Endothelial cell of umbilical vein (primary cell): Measurements from ENCODE around the gene BRICD5. TPM values are rescaled to one million over a fixed set of nuclear protein-coding genes. Genes with fewer than 3 reads are reported as not detected.

Experiments used
- BruUV-seq: library from RNA; stranded (reverse); fragments of 400-500 nt; replicated peaks from 2 replicates; lab custom pipeline; 2021; lab: Mats Ljungman, UMichigan
- CTCF ChIA-PET: fragments of 300-600, 350-600 bp; sonication (Branson Sonifier 250); formaldehyde crosslinking; loops from one replicate; lab custom pipeline; 2021; ENCODE audit warnings: antibody characterized with exemption, inconsistent platforms; lab: Charles Lee
- POLR2A ChIA-PET: fragments of 300-600, 350-600 bp; sonication (Branson Sonifier 250); formaldehyde crosslinking; loops from one replicate; lab custom pipeline; 2021; ENCODE audit warnings: antibody characterized with exemption, inconsistent platforms; lab: Charles Lee
- DNase-seq: peaks from one replicate; pipeline ENCODE4 v3.0.0-alpha.2; 2011; ENCODE audit warnings: low read depth, low spot score
- FAIRE-seq: peaks from 2 replicates; lab custom pipeline; 2011; peaks lifted over from hg19 to GRCh38; lab: Jason Lieb, UNC
- H2AFZ ChIP-seq: 2 replicates; pipeline ENCODE4 v1.6.0; 2012; ENCODE audit warnings: low read depth, low read length, control low read depth, inconsistent platforms
- H3K27ac ChIP-seq: 2 replicates; pipeline ENCODE4 v1.5.1; 2011; ENCODE audit warnings: low read depth, mild to moderate bottlenecking, control low read depth, low read length, moderate library complexity; ENCODE audit not compliant: insufficient read depth
- H3K27me3 ChIP-seq, 2 experiments: 2 replicates each; pipeline versions ENCODE4 v1.6.0 to v1.6.1; 2011; ENCODE audit warnings: low read length in 2 of 2, mixed read lengths in 1 of 2; ENCODE audit not compliant: control insufficient read depth in 2 of 2, insufficient read depth in 2 of 2
- H3K36me3 ChIP-seq, 2 experiments: 2 replicates in 1 of 2; 3 replicates in 1 of 2; pipeline ENCODE4 v1.5.1; 2011; ENCODE audit warnings: low read length in 2 of 2, mild to moderate bottlenecking in 1 of 2, moderate library complexity in 1 of 2; ENCODE audit not compliant: control insufficient read depth in 2 of 2, insufficient read depth in 2 of 2; ENCODE audit errors: extremely low read depth in 1 of 2
- H3K4me1 ChIP-seq: 3 replicates; pipeline ENCODE4 v1.5.1; 2011; ENCODE audit warnings: mild to moderate bottlenecking, low read length; ENCODE audit not compliant: control insufficient read depth, insufficient read depth; ENCODE audit errors: extremely low read depth
- H3K4me2 ChIP-seq: 2 replicates; pipeline ENCODE4 v1.6.1; 2011; ENCODE audit warnings: low read length, control low read depth, mixed read lengths; ENCODE audit not compliant: insufficient read depth
- H3K4me3 ChIP-seq, 3 experiments: fragments of 200-600 bp in 1 of 3; sonication (generic), shearing (Covaris generic) in 1 of 3; replicated peaks in 1 of 3; 2 replicates each; pipeline ENCODE4 v1.5.1; 2011 to 2016; ENCODE audit warnings: control low read depth in 3 of 3, low read length in 3 of 3, mild to moderate bottlenecking in 2 of 3, inconsistent platforms in 1 of 3, low read depth in 1 of 3, moderate library complexity in 1 of 3; ENCODE audit not compliant: insufficient read depth in 1 of 3
- H3K79me2 ChIP-seq: 2 replicates; pipeline ENCODE4 v1.6.0; 2012; ENCODE audit warnings: low read length, inconsistent platforms; ENCODE audit not compliant: control insufficient read depth, insufficient read depth
- H3K9ac ChIP-seq: replicated peaks from 2 replicates; pipeline ENCODE3; 2011; ENCODE audit warnings: low read length, control low read depth; ENCODE audit not compliant: insufficient read depth; ENCODE audit errors: extremely low read depth
- H3K9me1 ChIP-seq: replicated peaks from 3 replicates; pipeline ENCODE4 v1.6.0; 2011; ENCODE audit warnings: mild to moderate bottlenecking, low read length; ENCODE audit not compliant: control insufficient read depth, insufficient read depth; ENCODE audit errors: extremely low read depth
- H3K9me3 ChIP-seq: replicated peaks from 2 replicates; pipeline ENCODE4 v1.5.1; 2012; ENCODE audit warnings: low read length, inconsistent platforms; ENCODE audit not compliant: control insufficient read depth, insufficient read depth
- H4K20me1 ChIP-seq: replicated peaks from 2 replicates; pipeline ENCODE3; 2011; ENCODE audit warnings: mild to moderate bottlenecking, low read length; ENCODE audit not compliant: control insufficient read depth, insufficient read depth; ENCODE audit errors: extremely low read depth
- JUN ChIP-seq: IDR thresholded peaks from 2 replicates; pipeline ENCODE4 v1.6.1; 2011; ENCODE audit warnings: borderline replicate concordance, low read depth; ENCODE audit not compliant: insufficient read length, insufficient read depth
- MYC ChIP-seq: IDR thresholded peaks from one replicate; pipeline ENCODE4 v1.6.1; 2011; ENCODE audit warnings: mild to moderate bottlenecking, low read depth, low read length
- POLR2A ChIP-seq: IDR thresholded peaks from 2 replicates; pipeline ENCODE4 v1.6.1; 2012; ENCODE audit warnings: low read depth, mild to moderate bottlenecking, control low read depth, low read length
- dilution Hi-C: fragments of 300-500 bp; cut with MboI; formaldehyde crosslinking; loops from one replicate; pipeline ENCODE4 v1.15.0; 2019; ENCODE audit warnings: low sequenced_read_pairs; ENCODE audit not compliant: extremely low pct_ligation_motif_present
- intact Hi-C: fragments of 100-400 bp; cut with micrococcal nuclease; formaldehyde crosslinking; loops from one replicate; pipeline ENCODE4 v1.10.0; 2022
- polyA plus RNA-seq, 4 experiments: library from polyadenylated mRNA; depleted of rRNA in 3 of 4; stranded (reverse) in 3 of 4; unstranded in 1 of 4; fragments of >200 nt; gene quantifications; 2 replicates each; pipeline versions ENCODE4 v1.2.1 to v1.2.3, GENCODE V29; 2011 to 2012; ENCODE audit warnings: missing spikeins in 1 of 4
- total RNA-seq: library from RNA; stranded (reverse); gene quantifications from 2 replicates; pipeline ENCODE4 v1.2.3, GENCODE V29; 2021

The BRICD5 gene
- total and polyA plus RNA-seq, 2 donors (not counting 3 experiments of a cell fraction or from before 2014, with no cell fraction given), result 5.6 to 8.4 TPM

GRCh38 chr16:2160915-2161551 is 49.6 kb downstream of the BRICD5 start:
- Histone ChIP-seq H2AFZ (no peak overlapping the region), H3K4me3 (no peak overlapping the region), H3K79me2 (peaks cover 87% of the 10 kb centered on the region), H3K27ac (no peak overlapping the region), H3K9me3 (no peaks in the 10 kb centered on the region), H3K9ac (no peak overlapping the region), H3K4me1 (peaks cover 29% of the 10 kb centered on the region), H3K36me3 (peaks cover 0 to 9% of the 10 kb centered on the region in 2 experiments), H3K27me3 (no peaks in the 10 kb centered on the region), H3K4me2 (no peak overlapping the region), H4K20me1 (no peaks in the 10 kb centered on the region), H3K9me1 (no peaks in the 10 kb centered on the region)
- intact Hi-C loops (no loop called here), dilution Hi-C loops (loop anchor here (25.0 kb wide), 1 partner anchor 124 kb away; the partner anchor contains the start of genes NHERF2, NTHL1 and TSC2)
- BruUV-seq, result no TSS peak
- POLR2A ChIA-PET, result interaction anchor here (0.6 kb wide), 1 partner anchor 9 kb away, joined by 4 read pairs; no protein-coding TSS in a partner anchor
- DNase-seq (no peak), FAIRE-seq (no peak)
- CTCF ChIA-PET, result interaction anchor here (1.4 kb wide), 1 partner anchor 20 kb away, joined by 3 read pairs; no protein-coding TSS in a partner anchor
- no peak for TF ChIP-seq JUN
- TF ChIP-seq MYC, result no peak
- TF ChIP-seq POLR2A, result no peak

Other genes with a start within 250 kb of the BRICD5 start
- gene RPS2, start 246.0 kb downstream of the BRICD5 start, total RNA-seq, result 2,793 and 3,036 TPM in 2 replicates
- 9,021 and 12,733 TPM in 2 replicates for gene RPS2, start 246.0 kb downstream of the BRICD5 start, polyA plus RNA-seq
- not detected in 2 replicates for gene RNF151, start 244.0 kb downstream of the BRICD5 start, total RNA-seq
- gene RNF151, start 244.0 kb downstream of the BRICD5 start, polyA plus RNA-seq, result not detected in 2 replicates
- 42.2 and 42.3 TPM in 2 replicates for gene TBL3, start 238.8 kb downstream of the BRICD5 start, total RNA-seq
- gene TBL3, start 238.8 kb downstream of the BRICD5 start, polyA plus RNA-seq, result 77.1 and 80.6 TPM in 2 replicates
- gene NOXO1, start 229.4 kb downstream of the BRICD5 start, total RNA-seq, result 0.60 TPM in 1 of 2 replicates, not detected in the other
- 0.37 and 0.40 TPM in 2 replicates for gene NOXO1, start 229.4 kb downstream of the BRICD5 start, polyA plus RNA-seq
- gene GFER, start 226.7 kb downstream of the BRICD5 start, total RNA-seq, result 29.9 and 30.5 TPM in 2 replicates
- 13.7 and 26.0 TPM in 2 replicates for gene GFER, start 226.7 kb downstream of the BRICD5 start, polyA plus RNA-seq
- 0.81 and 0.95 TPM in 2 replicates for gene SYNGR3, start 220.9 kb downstream of the BRICD5 start, total RNA-seq
- 1.4 and 2.6 TPM in 2 replicates for gene SYNGR3, start 220.9 kb downstream of the BRICD5 start, polyA plus RNA-seq
- 60.5 and 67.0 TPM in 2 replicates for gene ZNF598, start 201.0 kb downstream of the BRICD5 start, total RNA-seq
- gene ZNF598, start 201.0 kb downstream of the BRICD5 start, polyA plus RNA-seq, result 43.3 TPM in 2 replicates
- 3.3 and 3.9 TPM in 2 replicates for gene NPW, start 191.1 kb downstream of the BRICD5 start, total RNA-seq
- 0.84 and 1.8 TPM in 2 replicates for gene NPW, start 191.1 kb downstream of the BRICD5 start, polyA plus RNA-seq
- gene NHERF2, start 184.0 kb downstream of the BRICD5 start, total RNA-seq, result 71.2 and 77.7 TPM in 2 replicates
- 65.2 and 84.5 TPM in 2 replicates for gene NHERF2, start 184.0 kb downstream of the BRICD5 start, polyA plus RNA-seq
- gene NTHL1, start 163.0 kb downstream of the BRICD5 start, total RNA-seq, result 35.3 and 39.8 TPM in 2 replicates
- 65.8 and 77.9 TPM in 2 replicates for gene NTHL1, start 163.0 kb downstream of the BRICD5 start, polyA plus RNA-seq
- gene TSC2, start 162.9 kb downstream of the BRICD5 start, total RNA-seq, result 144 TPM in 2 replicates
- gene TSC2, start 162.9 kb downstream of the BRICD5 start, polyA plus RNA-seq, result 87.9 and 116 TPM in 2 replicates
- 92.1 and 102 TPM in 2 replicates for gene PKD1, start 75.0 kb downstream of the BRICD5 start, total RNA-seq
- gene PKD1, start 75.0 kb downstream of the BRICD5 start, polyA plus RNA-seq, result 52.5 and 62.3 TPM in 2 replicates
- 0.91 and 1.6 TPM in 2 replicates for gene RAB26, start 62.2 kb downstream of the BRICD5 start, total RNA-seq
- 2.0 and 3.1 TPM in 2 replicates for gene RAB26, start 62.2 kb downstream of the BRICD5 start, polyA plus RNA-seq
- 141 and 159 TPM in 2 replicates for gene TRAF7, start 55.1 kb downstream of the BRICD5 start, total RNA-seq
- gene TRAF7, start 55.1 kb downstream of the BRICD5 start, polyA plus RNA-seq, result 175 and 191 TPM in 2 replicates
- gene CASKIN1, start 14.3 kb downstream of the BRICD5 start, total RNA-seq, result 0.35 and 0.58 TPM in 2 replicates
- 0.10 and 0.11 TPM in 2 replicates for gene CASKIN1, start 14.3 kb downstream of the BRICD5 start, polyA plus RNA-seq
- 36.9 and 37.0 TPM in 2 replicates for gene MLST8, start 5.4 kb downstream of the BRICD5 start, total RNA-seq
- 129 and 181 TPM in 2 replicates for gene MLST8, start 5.4 kb downstream of the BRICD5 start, polyA plus RNA-seq
- 29.6 and 32.0 TPM in 2 replicates for gene PGP, start 4.0 kb upstream of the BRICD5 start, total RNA-seq
- 28.5 and 40.0 TPM in 2 replicates for gene PGP, start 4.0 kb upstream of the BRICD5 start, polyA plus RNA-seq
- 31.9 and 32.7 TPM in 2 replicates for gene E4F1, start 12.7 kb upstream of the BRICD5 start, total RNA-seq
- gene E4F1, start 12.7 kb upstream of the BRICD5 start, polyA plus RNA-seq, result 28.6 and 40.8 TPM in 2 replicates
- 1.0 and 1.2 TPM in 2 replicates for gene DNASE1L2, start 25.6 kb upstream of the BRICD5 start, total RNA-seq
- 0.57 and 1.3 TPM in 2 replicates for gene DNASE1L2, start 25.6 kb upstream of the BRICD5 start, polyA plus RNA-seq
- 43.6 and 45.8 TPM in 2 replicates for gene ECI1, start 40.7 kb upstream of the BRICD5 start, total RNA-seq
- gene ECI1, start 40.7 kb upstream of the BRICD5 start, polyA plus RNA-seq, result 48.3 and 57.3 TPM in 2 replicates
- 204 and 209 TPM in 2 replicates for gene RNPS1, start 57.3 kb upstream of the BRICD5 start, total RNA-seq
- gene RNPS1, start 57.3 kb upstream of the BRICD5 start, polyA plus RNA-seq, result 206 and 255 TPM in 2 replicates
- 25.5 and 36.0 TPM in 2 replicates for gene ABCA3, start 129.9 kb upstream of the BRICD5 start, total RNA-seq
- gene ABCA3, start 129.9 kb upstream of the BRICD5 start, polyA plus RNA-seq, result 13.5 and 16.7 TPM in 2 replicates
- 46.6 and 48.9 TPM in 2 replicates for gene CCNF, start 218.6 kb upstream of the BRICD5 start, total RNA-seq
- 12.8 and 13.9 TPM in 2 replicates for gene CCNF, start 218.6 kb upstream of the BRICD5 start, polyA plus RNA-seq
- gene TEDC2, start 249.2 kb upstream of the BRICD5 start, total RNA-seq, result 12.7 and 15.2 TPM in 2 replicates
- 7.6 and 8.8 TPM in 2 replicates for gene TEDC2, start 249.2 kb upstream of the BRICD5 start, polyA plus RNA-seq